Heart left ventricle (tissue), 16 donors: ENCODE results near the gene PRR14L. TPM values are rescaled to one million over a fixed set of nuclear protein-coding genes. Genes with fewer than 3 reads are reported as not detected.

Experiments
- ATAC-seq, 4 donors: fragments of 200-7000 bp; cut with Tn5 transposase; one replicate each; pipeline ENCODE4 v1.9.1; 2020 to 2022; ENCODE audit warnings: moderate library complexity in 4 of 4, mild to moderate bottlenecking in 3 of 4, moderate number of reproducible peaks in 1 of 4
- DNase-seq, 5 donors: peaks; one replicate each; pipeline ENCODE4 v3.0.0-alpha.2; 2020
- H3K27ac ChIP-seq, 12 donors: fragments of 200-600 bp; sonication (generic) in 4 of 12; one replicate each; pipeline versions ENCODE4 v1.5.0 to v1.8.0; 2016 to 2022; ENCODE audit warnings: mild to moderate bottlenecking in 2 of 12
- H3K27me3 ChIP-seq, 9 donors: fragments of 200-600 bp; sonication (generic) in 2 of 9; one replicate each; pipeline versions ENCODE4 v1.5.1 to v1.8.0; 2016 to 2022; ENCODE audit warnings: mild to moderate bottlenecking in 3 of 9
- H3K36me3 ChIP-seq, 9 donors: fragments of 200-600 bp; sonication (generic) in 2 of 9; one replicate each; pipeline versions ENCODE4 v1.5.0 to v1.8.0; 2018 to 2022; ENCODE audit warnings: mild to moderate bottlenecking in 2 of 9
- H3K4me1 ChIP-seq, 12 donors: fragments of 200-600 bp; sonication (generic) in 4 of 12; one replicate each; pipeline versions ENCODE4 v1.5.0 to v1.8.0; 2016 to 2022; ENCODE audit warnings: mild to moderate bottlenecking in 3 of 12
- H3K4me3 ChIP-seq, 12 donors: fragments of 200-600 bp; sonication (generic) in 4 of 12; one replicate each; pipeline versions ENCODE4 v1.5.0 to v1.8.0; 2017 to 2022; ENCODE audit warnings: mild to moderate bottlenecking in 9 of 12, moderate library complexity in 4 of 12
- H3K9me3 ChIP-seq, 12 donors: fragments of 200-600 bp; sonication (generic) in 4 of 12; one replicate each; pipeline versions ENCODE4 v1.5.0 to v1.8.0; 2016 to 2022; ENCODE audit warnings: mild to moderate bottlenecking in 1 of 12
- CTCF ChIP-seq, 12 donors: fragments of 200-600 bp; sonication (generic) in 4 of 12; IDR thresholded peaks; one replicate each; pipeline versions ENCODE4 v1.5.0 to v1.8.0; 2018 to 2022; ENCODE audit warnings: antibody characterized with exemption in 12 of 12, mild to moderate bottlenecking in 5 of 12
- POLR2A ChIP-seq, 2 donors: fragments of 450-650 bp; IDR thresholded peaks; one replicate each; pipeline ENCODE4 v1.6.1; 2017; ENCODE audit warnings: antibody characterized with exemption in 2 of 2, mild to moderate bottlenecking in 2 of 2, moderate library complexity in 2 of 2
- WGBS, 4 donors: extraction: QIAGEN DNeasy Blood & Tissue Kit in 2 of 4; methylation state at CpG; one replicate each; pipeline versions ENCODE4 v1.1.5 to v1.1.7; 2013 to 2018; 5-methylcytosine and 5-hydroxymethylcytosine counted together
- intact Hi-C, 10 donors: fragments of 100-400 bp; cut with DNase I; formaldehyde crosslinking; loops; one replicate each; pipeline versions ENCODE4 v1.11.1 to v1.14.2; 2022
- polyA plus RNA-seq, 2 donors: library from polyadenylated mRNA; stranded (reverse); fragments of 200-250 nt; gene quantifications; one replicate each; pipeline ENCODE4 v1.2.3, GENCODE V29; 2013
- total RNA-seq, 9 donors: library from RNA; depleted of rRNA in 2 of 9; stranded (reverse); fragments of >200 nt in 2 of 9; fragmentation: NEBNext Ultra II Directional in 3 of 9; extraction: Animal tissue kit (Norgen Biotek cat#: 25700) in 3 of 9; gene quantifications; one replicate each; pipeline versions ENCODE4 v1.1.0 to v1.2.4, GENCODE V29; 2016 to 2023
- donor health status: ischemic (EF 13 %, LVEDD 7.1; RV severe dilation, severe dysfunction).
- donor health status: healthy with polysubstance abuse.
- donor health status: DM: no; HTN: yes; CAD: no.
- donor health status: DM: no; HTN: no; CAD: no.
- donor health status: ischemic (EF 25% LVEDD 6.9; RV normal size, moderate dysfunction).
- donor health status: ischemic (EF 25% LVEDD 5.7; RV mildly dilated, moderate dysfunction).
- donor health status: healthy.
- donor health status: DM: yes; HTN: yes; CAD: no.
- donor health status: ischemic (EF 35%, LVEDD 5.7; RV mildly dilated, moderate dysfunction).
- donor health status: nonischemic (EF 11% LVEDD 7.7; RV severe dilation, severe dysfunction).
- donor health status: DM: yes; HTN: yes; CAD: no.
- donor health status: PGD.
- donor health status: ischemic (EF 29% LVEDD 5.4; RV normal size, mild dysfunction).
- donor health status: nonischemic (EF 23%, LVEDD 6.1; RV moderate dilation, normal function).

PRR14L gene
- total and polyA plus RNA-seq, 11 donors: 4.3 to 29.1 (median 14.5) TPM

- intact Hi-C loops: no loop called here
- WGBS, 4 donors: 86 to 94% (median 90%) methylated on average over 4 of the region's 4 CpGs
- no peaks in the 10 kb centered on the region for H3K9me3 ChIP-seq
- DNase-seq: no peak
- no peak overlapping the region for H3K4me3 ChIP-seq
- peaks cover 0 to 35% (median 32%) of the 10 kb centered on the region in 9 donors for H3K36me3 ChIP-seq
- no peak for TF ChIP-seq CTCF (IDR thresholded peaks at IDR 0.05)
- TF ChIP-seq POLR2A (IDR thresholded peaks at IDR 0.05): no peak
- peaks cover 0 to 12% (median 0%) of the 10 kb centered on the region in 12 donors for H3K4me1 ChIP-seq
- H3K27me3 ChIP-seq: no peaks in the 10 kb centered on the region
- ATAC-seq: no peak
- H3K27ac ChIP-seq: no peak overlapping the region
Observed at GRCh38 chr22:31651664-31652063, 98.3 kb downstream of the PRR14L start.

- Histone ChIP-seq H3K4me3 (no peak overlapping the region), H3K27ac (no peak overlapping the region), H3K36me3 (peaks cover 0 to 46% (median 33%) of the 10 kb centered on the region in 9 donors), H3K9me3 (no peaks in the 10 kb centered on the region), H3K4me1 (peaks cover 0 to 20% (median 0%) of the 10 kb centered on the region in 12 donors), H3K27me3 (no peaks in the 10 kb centered on the region)
- no peak for DNase-seq
- ATAC-seq: peak in 2 of 4 donors; percentile 33 to 41
- intact Hi-C loops: loop anchor here in 1 of 10 donors (1.0 kb wide), 1 partner anchor 14 kb away; no protein-coding TSS in a partner anchor
- TF ChIP-seq CTCF (IDR thresholded peaks at IDR 0.05) (no peak), POLR2A (IDR thresholded peaks at IDR 0.05) (no peak)
- whole genome bisulfite sequencing, 4 donors: 81 to 86% (median 83%) methylated on average over 6 of the region's 6 CpGs
Observed at GRCh38 chr22:31650391-31650790, 99.5 kb downstream of the PRR14L start.

DNA sequence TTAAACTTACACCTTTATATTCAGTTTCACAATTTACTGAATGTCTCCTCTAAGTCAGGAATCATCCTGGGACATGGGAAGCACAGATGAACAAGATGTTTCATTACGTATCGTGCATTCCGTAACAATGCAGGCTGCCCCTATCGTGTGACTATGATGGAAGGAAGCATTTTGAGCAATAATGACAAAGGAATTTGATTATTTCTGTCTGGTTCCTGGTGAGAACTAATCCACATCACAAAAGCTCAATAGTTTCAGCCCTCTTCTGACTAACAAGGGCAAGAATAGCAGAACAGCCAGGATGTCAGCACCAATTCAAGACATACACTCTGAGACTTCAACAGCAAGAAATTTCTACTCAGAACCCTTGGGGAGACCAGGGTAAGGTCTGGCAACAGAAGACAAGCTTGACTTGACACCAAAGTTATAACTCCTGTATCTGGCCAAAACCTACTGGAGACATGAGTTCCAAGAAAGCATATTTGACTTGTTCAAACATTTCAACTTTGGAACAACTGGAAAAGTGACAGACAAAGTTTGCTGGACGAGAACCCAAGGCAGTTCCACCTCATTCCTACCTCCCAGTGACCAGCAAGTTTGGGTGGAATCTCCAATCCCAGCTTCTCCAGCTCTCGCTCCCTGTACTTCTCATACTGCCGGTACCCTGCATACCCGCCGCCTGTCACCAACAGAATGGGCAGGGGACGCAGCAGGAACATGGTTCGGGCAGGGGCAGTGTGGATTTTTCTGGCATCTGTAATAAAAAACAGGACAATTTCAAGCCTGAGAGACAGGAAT is 102.2 kb downstream of the PRR14L start:
- ATAC-seq (no peak), DNase-seq (no peak)
- 88 to 95% (median 88%) methylated on average over 11 of the region's 11 CpGs for WGBS, 4 donors
- TF ChIP-seq POLR2A (IDR thresholded peaks at IDR 0.05): no peak
- TF ChIP-seq CTCF (IDR thresholded peaks at IDR 0.05): no peak
- Histone ChIP-seq H3K9me3 (no peaks in the 10 kb centered on the region), H3K36me3 (peaks cover 0 to 60% (median 40%) of the 10 kb centered on the region in 9 donors), H3K4me1 (peaks cover 0 to 29% (median 0%) of the 10 kb centered on the region in 12 donors), H3K27me3 (no peaks in the 10 kb centered on the region), H3K4me3 (no peak overlapping the region), H3K27ac (no peak overlapping the region)
- intact Hi-C loops: no loop called here

- no peaks in the 10 kb centered on the region for H3K9me3 ChIP-seq
- ATAC-seq: no peak
- no peak for DNase-seq
- H3K36me3 ChIP-seq: peaks cover 0 to 66% (median 40%) of the 10 kb centered on the region in 9 donors
- H3K4me3 ChIP-seq: no peak overlapping the region
- WGBS, 4 donors: 95 to 98% (median 96%) methylated on average over 3 of the region's 3 CpGs
- no peak overlapping the region for H3K27ac ChIP-seq
- H3K27me3 ChIP-seq: no peaks in the 10 kb centered on the region
- intact Hi-C loops: no loop called here
- TF ChIP-seq CTCF (IDR thresholded peaks at IDR 0.05) (no peak), POLR2A (IDR thresholded peaks at IDR 0.05) (no peak)
- H3K4me1 ChIP-seq: peaks cover 0 to 30% (median 0%) of the 10 kb centered on the region in 12 donors
Observed at GRCh38 chr22:31647066-31647465, 102.9 kb downstream of the PRR14L start.
